GM12865 (cell line): Measurements from ENCODE around the gene CDK11A.
"Not testable (repeated sequence)": the region's sequence is repeated elsewhere in the genome, so short reads cannot be mapped to it uniquely, and the experiment has no call there.

ENCODE experiments used
- DNase-seq: peaks from one replicate; pipeline ENCODE4 v3.0.0; 2010; ENCODE audit warnings: low read depth
- H3K4me3 ChIP-seq: 2 replicates; pipeline ENCODE4 v1.5.1; 2011; ENCODE audit warnings: mild to moderate bottlenecking, low read depth, low read length, control low read depth
- CTCF ChIP-seq: IDR thresholded peaks from 2 replicates; pipeline ENCODE4 v1.5.1; 2011; ENCODE audit warnings: low read length, control low read depth, low read depth, inconsistent platforms; ENCODE audit not compliant: insufficient read depth; ENCODE audit errors: missing control alignments

The CDK11A gene

GRCh38 chr1:1732381-1732780 is 8.2 kb upstream of the CDK11A start:
- H3K4me3 ChIP-seq = no peak overlapping the region
- DNase-seq = no peak
- no peak for TF ChIP-seq CTCF

GRCh38 chr1:1730870-1731269 is 6.7 kb upstream of the CDK11A start:
- no peak overlapping the region for H3K4me3 ChIP-seq
- TF ChIP-seq CTCF = no peak
- no peak for DNase-seq

DNA sequence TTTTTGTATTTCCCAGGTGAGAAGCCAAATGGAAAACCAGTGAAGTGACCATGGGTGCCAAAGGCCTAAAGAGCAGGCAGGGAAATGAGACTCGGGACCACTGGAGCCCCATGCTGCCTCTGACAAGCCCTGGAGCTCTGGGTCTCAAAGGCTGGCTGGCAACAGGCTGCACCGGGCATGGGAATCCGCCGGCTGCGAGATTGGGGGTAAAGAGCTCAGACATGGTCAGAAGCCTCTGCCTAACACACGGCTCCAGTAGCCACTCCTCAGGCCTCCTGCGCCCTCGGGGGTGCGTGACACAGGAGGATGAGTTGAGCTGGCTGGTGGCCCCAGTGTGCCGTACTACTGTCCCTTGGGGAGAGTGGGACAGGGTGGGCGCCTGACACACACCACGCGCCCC is 6.1 kb upstream of the CDK11A start:
- DNase-seq, H3K4me3 ChIP-seq: not testable (repeated sequence)

DNA sequence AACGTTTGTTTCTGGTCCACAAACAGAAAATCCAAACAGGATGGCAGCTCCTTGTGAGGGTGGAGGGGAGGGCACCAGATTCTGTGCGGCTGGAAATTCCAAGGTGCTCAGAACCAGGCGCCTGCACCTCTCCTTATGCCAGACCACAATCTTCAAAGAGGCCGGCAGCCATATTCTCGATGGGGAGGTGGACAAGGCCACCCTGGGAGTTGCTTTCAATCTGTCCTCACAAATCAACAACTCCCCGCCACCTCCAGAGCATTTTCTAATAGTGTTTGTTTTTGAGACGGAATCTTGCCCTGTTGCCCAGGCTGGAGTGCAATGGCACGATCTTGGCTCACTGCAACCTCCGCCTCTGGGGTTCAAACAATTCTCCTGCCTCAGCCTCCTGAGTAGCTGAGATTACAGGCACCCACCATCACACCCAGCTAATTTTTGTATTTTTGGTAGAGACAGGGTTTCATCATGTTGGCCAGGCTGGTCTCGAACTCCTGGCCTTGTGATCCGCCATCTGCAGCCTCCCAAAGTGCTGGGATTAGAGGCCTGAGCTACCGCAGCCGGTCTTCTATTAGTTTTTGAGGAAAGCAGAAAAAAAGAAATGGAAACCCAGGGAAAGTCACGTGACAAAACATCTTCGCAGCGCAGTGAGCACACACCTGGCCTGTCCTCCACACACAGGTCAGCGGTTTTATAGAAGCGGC is 5.1 kb upstream of the CDK11A start:
- not testable (repeated sequence) for H3K4me3 ChIP-seq

GRCh38 chr1:1728308-1729005 is 4.3 kb upstream of the CDK11A start:
- H3K4me3 ChIP-seq = not testable (repeated sequence)
- DNase-seq = peak; percentile 65

More for the DNA sequence above, 5.1 kb upstream of the CDK11A start:
- not testable (repeated sequence) for DNase-seq

GRCh38 chr1:1727131-1727651 is 3.0 kb upstream of the CDK11A start:
- H3K4me3 ChIP-seq, DNase-seq: not testable (repeated sequence)

GRCh38 chr1:1726088-1726487 is 1.9 kb upstream of the CDK11A start:
- DNase-seq, H3K4me3 ChIP-seq: not testable (repeated sequence)

GRCh38 chr1:1721201-1721600 is 3.0 kb downstream of the CDK11A start:
- no peak for TF ChIP-seq CTCF
- no peak for DNase-seq
- H3K4me3 ChIP-seq = no peak overlapping the region

- not testable (repeated sequence) for DNase-seq, H3K4me3 ChIP-seq
Measured at GRCh38 chr1:1715109-1715883, 8.9 kb downstream of the CDK11A start.

- DNase-seq, H3K4me3 ChIP-seq: not testable (repeated sequence)
Measured at GRCh38 chr1:1707897-1708296, 16.3 kb downstream of the CDK11A start.

- not testable (repeated sequence) for DNase-seq, H3K4me3 ChIP-seq
Measured at GRCh38 chr1:1707241-1707640, 16.9 kb downstream of the CDK11A start.

DNA sequence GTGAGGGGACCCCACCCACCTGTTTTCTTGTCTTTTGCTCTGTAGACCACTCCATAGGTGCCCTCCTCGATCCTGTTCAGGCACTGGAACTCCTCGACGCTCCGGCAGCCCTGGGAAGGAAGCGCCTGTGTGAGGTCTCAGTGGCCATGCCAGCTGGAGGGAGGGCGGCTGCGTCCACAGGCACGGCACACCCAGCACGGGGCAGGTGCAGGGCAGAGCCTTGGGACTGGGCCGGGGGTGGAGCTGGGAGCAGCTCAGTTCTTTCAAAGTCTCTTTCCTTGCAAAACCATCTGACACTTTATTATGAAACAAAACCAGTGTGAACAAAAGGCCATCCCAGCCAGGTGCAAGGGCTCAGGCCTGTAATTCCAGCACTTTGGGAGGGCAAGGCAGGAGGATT is 18.5 kb downstream of the CDK11A start:
- not testable (repeated sequence) for H3K4me3 ChIP-seq, DNase-seq

GRCh38 chr1:1704284-1704957 is 19.7 kb downstream of the CDK11A start:
- H3K4me3 ChIP-seq, DNase-seq: not testable (repeated sequence)
